Fibroblast of lung (primary cell): ENCODE results near the gene VAV2. TPM values are rescaled to one million over a fixed set of nuclear protein-coding genes. Genes with fewer than 3 reads are reported as not detected.

Experiments
- DNase-seq, 2 donors: peaks; one replicate each; pipeline versions ENCODE4 v3.0.0 to v3.0.0-alpha.2; 2010; ENCODE audit warnings: low read depth in 2 of 2
- H2AFZ ChIP-seq: 2 replicates; pipeline ENCODE4 v1.5.1; 2012; ENCODE audit warnings: low read length, control low read depth, inconsistent platforms
- H3K27ac ChIP-seq: 2 replicates; pipeline ENCODE4 v1.5.1; 2011; ENCODE audit warnings: low read length, control low read depth; ENCODE audit not compliant: insufficient read depth
- H3K27me3 ChIP-seq: 2 replicates; pipeline ENCODE4 v1.5.1; 2011; ENCODE audit warnings: mild to moderate bottlenecking, low read length; ENCODE audit not compliant: control insufficient read depth, insufficient read depth
- H3K36me3 ChIP-seq: 2 replicates; pipeline ENCODE4 v1.5.1; 2011; ENCODE audit warnings: low read length; ENCODE audit not compliant: control insufficient read depth, insufficient read depth
- H3K4me1 ChIP-seq: 2 replicates; pipeline ENCODE4 v1.5.1; 2011; ENCODE audit warnings: low read length; ENCODE audit not compliant: control insufficient read depth, insufficient read depth; ENCODE audit errors: extremely low read depth
- H3K4me2 ChIP-seq: 2 replicates; pipeline ENCODE4 v1.5.1; 2011; ENCODE audit warnings: low read length, control low read depth; ENCODE audit not compliant: insufficient read depth; ENCODE audit errors: extremely low read depth
- H3K4me3 ChIP-seq, 4 experiments: fragments of 200-600 bp in 1 of 4; sonication (generic) in 1 of 4; replicated peaks in 1 of 4; 2 replicates each; pipeline ENCODE4 v1.5.1; 2011 to 2016; ENCODE audit warnings: low read length in 4 of 4, low read depth in 3 of 4, mild to moderate bottlenecking in 3 of 4, control low read depth in 2 of 4, inconsistent platforms in 1 of 4, mixed read lengths in 1 of 4; ENCODE audit not compliant: insufficient read depth in 1 of 4; ENCODE audit errors: control extremely low read depth in 1 of 4
- H3K79me2 ChIP-seq: 2 replicates; pipeline ENCODE4 v1.5.1; 2012; ENCODE audit warnings: mild to moderate bottlenecking, low read length, inconsistent platforms; ENCODE audit not compliant: control insufficient read depth, insufficient read depth
- H3K9ac ChIP-seq: 2 replicates; pipeline ENCODE4 v1.5.1; 2011; ENCODE audit warnings: mild to moderate bottlenecking, low read length, control low read depth; ENCODE audit not compliant: insufficient read depth
- H3K9me3 ChIP-seq: 2 replicates; pipeline ENCODE4 v1.5.1; 2012; ENCODE audit warnings: low read depth, low read length; ENCODE audit not compliant: control insufficient read depth, insufficient read depth
- H4K20me1 ChIP-seq: 2 replicates; pipeline ENCODE4 v1.5.1; 2011; ENCODE audit warnings: low read length; ENCODE audit not compliant: control insufficient read depth, insufficient read depth; ENCODE audit errors: extremely low read depth
- CTCF ChIP-seq, 2 donors: IDR thresholded peaks in 1 of 2; conservative IDR thresholded peaks in 1 of 2; 1 replicate in 1 of 2; 2 replicates in 1 of 2; pipeline ENCODE4 v1.5.1; 2011 to 2012; ENCODE audit warnings: low read length in 2 of 2, control low read depth in 1 of 2, inconsistent platforms in 1 of 2, low read depth in 1 of 2, mild to moderate bottlenecking in 1 of 2
- EZH2 ChIP-seq: IDR thresholded peaks from 2 replicates; pipeline ENCODE4 v1.5.1; 2012; ENCODE audit warnings: low read length, control low read depth, mild to moderate bottlenecking; ENCODE audit errors: missing control alignments
- polyA plus RNA-seq, 2 donors: library from polyadenylated mRNA; depleted of rRNA in 1 of 2; stranded (reverse) in 1 of 2; unstranded in 1 of 2; fragments of >200 nt; gene quantifications; 2 replicates each; pipeline ENCODE4 v1.2.1, GENCODE V29; 2011 to 2012; ENCODE audit warnings: missing spikeins in 1 of 2
- total RNA-seq: library from RNA; depleted of rRNA; stranded (reverse); fragments of >200 nt; gene quantifications from 2 replicates; pipeline ENCODE4 v1.2.1, GENCODE V29; 2014

Gene VAV2
- total and polyA plus RNA-seq, 2 donors (not counting 1 experiment from before 2014, with no cell fraction given) = 13.7 to 17.7 TPM

GRCh38 chr9:133785753-133786370 lies 206.3 kb downstream of the VAV2 start:
- TF ChIP-seq CTCF (conservative IDR thresholded peaks at IDR 0.05 in 1 of 2, IDR thresholded peaks at IDR 0.05 in 1 of 2; ENCODE audit: low read depth in 1 of 2, low read length in 2 of 2) (no peak), EZH2 (no peak)
- Histone ChIP-seq H3K27ac (no peak overlapping the region), H3K4me2 (no peak overlapping the region), H3K4me3 (no peak overlapping the region), H3K9me3 (no peaks in the 10 kb centered on the region), H4K20me1 (no peaks in the 10 kb centered on the region), H3K79me2 (no peaks in the 10 kb centered on the region), H3K4me1 (no peaks in the 10 kb centered on the region), H3K27me3 (no peaks in the 10 kb centered on the region), H2AFZ (no peak overlapping the region), H3K36me3 (peaks cover 15% of the 10 kb centered on the region), H3K9ac (no peak overlapping the region)
- DNase-seq = no peak

- Histone ChIP-seq H2AFZ (no peak overlapping the region), H3K9ac (no peak overlapping the region), H4K20me1 (no peaks in the 10 kb centered on the region), H3K9me3 (no peaks in the 10 kb centered on the region), H3K4me2 (no peak overlapping the region), H3K36me3 (peaks cover 11% of the 10 kb centered on the region), H3K4me3 (no peak overlapping the region), H3K79me2 (no peaks in the 10 kb centered on the region), H3K4me1 (no peaks in the 10 kb centered on the region), H3K27ac (no peak overlapping the region), H3K27me3 (no peaks in the 10 kb centered on the region)
- no peak for TF ChIP-seq EZH2
- TF ChIP-seq CTCF (conservative IDR thresholded peaks at IDR 0.05 in 1 of 2, IDR thresholded peaks at IDR 0.05 in 1 of 2; ENCODE audit: low read depth in 1 of 2, low read length in 2 of 2) = no peak
- DNase-seq = no peak
Observed at GRCh38 chr9:133784731-133785561, 207.2 kb downstream of the VAV2 start.

- Histone ChIP-seq H3K4me1 (no peaks in the 10 kb centered on the region), H2AFZ (no peak overlapping the region), H3K36me3 (peaks cover 13% of the 10 kb centered on the region), H4K20me1 (no peaks in the 10 kb centered on the region), H3K9me3 (no peaks in the 10 kb centered on the region), H3K79me2 (no peaks in the 10 kb centered on the region), H3K4me2 (no peak overlapping the region), H3K9ac (no peak overlapping the region), H3K27ac (no peak overlapping the region), H3K27me3 (no peaks in the 10 kb centered on the region), H3K4me3 (no peak overlapping the region)
- TF ChIP-seq CTCF (conservative IDR thresholded peaks at IDR 0.05 in 1 of 2, IDR thresholded peaks at IDR 0.05 in 1 of 2; ENCODE audit: low read depth in 1 of 2, low read length in 2 of 2) = no peak
- TF ChIP-seq EZH2 = no peak
- DNase-seq = no peak
Observed at GRCh38 chr9:133783331-133783731, 208.8 kb downstream of the VAV2 start.
